HL-60 (cell line): ENCODE data around the gene PDE8B.

Experiments used
- CTCF ChIP-seq: IDR thresholded peaks from one replicate; pipeline ENCODE4 v1.5.1; 2011; ENCODE audit warnings: low read length, control low read depth, inconsistent platforms; ENCODE audit not compliant: insufficient read depth
- GABPA ChIP-seq: IDR thresholded peaks from 2 replicates; pipeline ENCODE4 v1.6.1; 2012; ENCODE audit warnings: low read depth
- POLR2AphosphoS5 ChIP-seq: IDR thresholded peaks from 2 replicates; pipeline ENCODE4 v1.6.1; 2012; ENCODE audit warnings: low read depth
- SPI1 ChIP-seq: IDR thresholded peaks from 2 replicates; pipeline ENCODE4 v1.6.1; 2012; ENCODE audit warnings: low read depth, mild to moderate bottlenecking, borderline replicate concordance

GRCh38 chr5:77277759-77278158, 67.3 kb downstream of the PDE8B start:
- no peak for TF ChIP-seq CTCF
- no peak for TF ChIP-seq SPI1
- no peak for TF ChIP-seq GABPA
- no peak for TF ChIP-seq POLR2AphosphoS5
